Activated CD8-positive, alpha-beta memory T cell treated with anti-CD3 and anti-CD28 coated beads, Interleukin-2, amount 50 U/mL, for 48 hours (primary cell): ENCODE measurements around the gene TAL1.

Experiments
- DNase-seq: peaks from one replicate; pipeline ENCODE4 v3.0.0-alpha.2; 2020

The TAL1 gene

DNA sequence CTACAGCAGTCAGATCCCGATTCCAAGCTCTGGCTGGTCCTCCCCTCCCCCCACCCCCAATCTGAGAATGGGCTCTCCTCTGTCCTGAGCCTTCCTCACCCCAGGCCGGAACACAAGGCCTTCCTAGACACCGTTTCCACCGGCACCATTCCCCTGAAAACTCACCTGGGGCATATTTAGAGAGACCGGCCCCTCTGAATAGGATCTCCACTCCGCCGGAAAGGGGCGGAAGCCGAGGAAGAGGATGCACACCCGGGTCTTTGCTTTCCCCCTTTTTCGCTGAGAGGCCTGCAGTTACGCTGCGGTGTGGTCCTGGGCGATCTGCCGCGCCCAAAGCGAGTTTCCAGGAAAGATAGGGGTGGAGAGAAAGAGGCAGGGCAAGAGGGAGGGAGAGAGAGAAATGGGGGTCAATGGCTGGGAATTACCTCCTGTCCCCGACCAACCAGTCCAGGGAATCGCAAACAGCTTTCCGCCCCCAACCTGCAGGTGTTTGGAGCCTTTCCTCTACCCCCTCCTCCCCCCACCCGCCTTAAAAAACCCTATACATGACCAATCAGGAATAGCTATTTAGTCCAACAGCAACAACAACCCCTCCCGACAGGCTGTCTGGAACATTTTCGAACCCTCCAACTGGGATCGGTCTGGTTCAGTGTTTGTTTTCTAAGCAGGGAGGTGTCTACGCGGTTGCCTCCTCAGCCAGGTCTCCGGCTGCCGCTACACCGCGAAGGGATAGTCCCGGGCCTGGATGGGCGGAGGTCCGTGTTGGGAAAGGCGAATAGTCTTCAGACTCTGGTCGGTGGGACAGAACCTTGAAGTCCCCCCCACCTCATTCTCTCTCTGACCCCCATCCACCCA lies 2.8 kb downstream of the TAL1 start:
- no peak for DNase-seq

DNA sequence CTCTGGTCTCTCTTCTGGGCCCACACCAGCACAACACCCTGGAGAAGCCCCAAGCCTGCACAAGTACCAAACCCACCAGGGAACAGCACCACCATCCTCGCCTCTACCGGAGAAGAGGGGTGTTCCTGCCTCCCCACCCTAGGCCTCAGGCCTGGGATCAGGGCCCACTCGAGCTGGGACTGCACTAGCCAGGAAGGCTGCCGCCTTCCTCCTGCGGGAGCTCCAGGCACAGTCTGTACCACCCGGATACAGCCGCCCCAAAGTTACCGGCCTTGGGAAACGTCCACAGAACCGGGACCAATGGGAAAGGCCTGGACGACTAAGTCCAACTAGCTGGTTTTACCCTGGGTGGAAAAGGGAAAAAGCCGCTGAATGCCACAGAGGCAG lies 3.4 kb downstream of the TAL1 start:
- no peak for DNase-seq

DNA sequence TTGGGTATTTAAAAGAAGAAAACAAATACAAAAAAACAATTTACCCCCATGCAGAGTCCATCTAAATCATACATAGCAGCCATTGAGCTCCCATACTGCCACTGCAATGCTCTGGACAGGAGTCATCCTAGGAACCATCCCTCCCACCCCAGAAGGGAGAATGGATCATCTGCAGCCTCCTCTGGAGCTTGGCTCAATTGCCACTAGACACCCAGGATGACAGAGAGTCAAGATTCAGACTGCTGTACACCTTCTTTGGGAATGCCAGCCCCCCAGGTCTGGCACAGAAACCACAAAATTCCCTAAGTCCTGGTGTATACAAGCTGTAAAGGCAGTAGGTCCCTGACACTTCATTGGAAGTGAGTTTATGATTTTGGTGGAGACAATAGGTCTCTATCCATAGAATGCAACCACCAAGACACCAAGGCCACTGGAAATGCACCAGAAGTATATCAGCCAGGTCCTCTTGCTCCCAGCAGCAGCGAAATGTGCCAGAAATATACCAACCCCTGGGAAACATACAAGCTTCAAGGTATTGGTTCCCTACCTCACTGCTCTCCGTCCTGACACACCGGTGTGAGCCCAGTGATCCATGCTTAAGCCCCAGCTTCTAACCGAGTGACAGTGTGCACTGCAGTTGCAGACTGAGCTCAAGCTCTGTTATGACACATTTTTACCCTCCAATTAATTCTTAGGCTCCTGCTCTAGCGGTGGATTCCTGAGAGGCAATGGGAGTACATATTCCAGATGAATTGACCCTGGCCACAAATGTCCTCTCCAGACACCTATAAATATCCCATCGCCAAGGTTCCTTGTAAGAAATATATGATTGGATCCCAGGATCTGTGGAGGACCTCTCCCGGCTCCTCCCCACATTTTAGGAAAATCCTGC lies 4.4 kb downstream of the TAL1 start:
- DNase-seq: no peak

DNA sequence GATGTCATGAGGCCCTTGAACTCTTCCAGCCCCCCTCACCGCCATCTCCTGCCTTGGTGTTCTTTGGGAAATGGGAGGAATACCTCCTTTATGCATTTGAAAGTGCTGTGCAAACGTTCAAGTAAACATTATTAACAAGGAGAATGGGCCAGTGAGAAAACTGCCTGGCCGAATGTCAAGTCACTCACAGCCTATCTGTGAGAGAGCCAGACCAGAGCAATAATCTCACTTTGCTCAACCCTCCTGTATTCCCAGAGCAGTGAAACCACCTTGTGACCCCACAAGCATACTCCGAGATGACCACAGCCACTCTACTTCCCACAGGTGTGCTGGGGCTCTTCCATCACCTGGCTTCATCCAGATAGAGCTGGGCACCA lies 5.2 kb downstream of the TAL1 start:
- DNase-seq: no peak

DNA sequence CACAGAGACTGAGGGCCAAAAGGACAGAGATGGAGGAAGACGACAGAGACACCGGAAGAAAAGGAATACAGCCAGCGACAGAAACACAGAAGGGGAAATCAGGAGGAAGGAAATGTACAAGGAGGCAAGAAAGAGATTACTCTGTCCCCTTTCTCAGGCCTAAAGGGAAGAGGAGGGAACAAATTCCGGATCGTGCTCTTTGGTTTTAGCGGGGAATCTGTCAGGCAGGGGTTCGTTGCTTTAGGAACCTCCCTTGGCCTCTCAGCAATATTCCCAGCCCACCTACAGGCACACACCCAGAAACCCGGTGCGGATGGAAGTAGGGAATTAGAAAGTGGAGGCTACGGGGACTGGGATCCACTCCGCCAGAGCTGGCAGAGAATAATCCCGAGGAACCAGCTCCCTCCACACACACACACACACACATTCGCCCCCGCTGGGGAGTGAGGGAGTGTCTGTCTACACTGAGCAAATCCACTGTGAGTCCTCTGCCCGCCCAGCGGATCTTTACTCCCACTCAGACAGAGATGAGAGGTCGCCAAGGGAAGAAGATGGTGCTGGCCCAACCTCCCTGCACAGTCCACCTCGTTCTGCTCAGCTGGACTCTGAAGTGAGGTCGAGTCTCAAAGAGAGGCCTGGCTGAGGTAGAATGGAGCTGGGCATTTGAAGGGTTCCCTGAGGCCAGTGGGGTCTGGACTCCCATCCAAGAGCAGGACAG lies 5.7 kb downstream of the TAL1 start:
- DNase-seq: no peak

DNA sequence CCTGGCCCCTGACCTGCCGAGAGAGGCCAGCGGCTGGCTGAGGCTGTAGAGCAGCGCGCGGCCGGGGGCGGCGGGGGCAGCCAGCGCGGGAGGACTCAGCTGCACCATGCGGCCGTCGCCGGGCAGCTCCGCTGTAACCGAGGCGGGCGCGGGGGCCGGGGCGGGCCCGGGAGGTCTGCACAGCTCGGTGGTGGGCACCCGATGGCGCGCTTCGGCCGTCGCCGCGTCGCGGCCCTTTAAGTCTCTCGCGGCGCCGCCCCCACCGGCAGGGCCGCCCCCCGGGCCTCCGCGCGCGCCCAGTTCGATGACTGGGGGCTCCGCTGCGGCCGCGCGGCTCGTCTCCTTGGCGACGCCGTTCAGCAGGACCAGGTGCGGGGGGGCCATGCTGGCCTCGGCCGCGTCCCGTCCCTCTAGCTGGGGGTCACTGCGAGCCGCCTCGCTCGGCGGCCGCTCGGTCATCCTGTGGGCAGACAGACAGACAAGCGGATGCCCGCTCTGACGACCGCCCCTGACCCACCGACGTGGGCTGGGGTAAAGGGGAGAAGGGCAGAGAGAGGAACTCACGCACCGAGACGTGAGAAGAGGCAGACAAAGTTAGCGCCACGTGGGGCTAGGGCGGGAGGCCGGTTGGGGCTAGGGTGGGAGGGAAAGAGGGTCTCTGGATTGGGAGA lies 6.5 kb downstream of the TAL1 start:
- DNase-seq: peak; percentile 52

DNA sequence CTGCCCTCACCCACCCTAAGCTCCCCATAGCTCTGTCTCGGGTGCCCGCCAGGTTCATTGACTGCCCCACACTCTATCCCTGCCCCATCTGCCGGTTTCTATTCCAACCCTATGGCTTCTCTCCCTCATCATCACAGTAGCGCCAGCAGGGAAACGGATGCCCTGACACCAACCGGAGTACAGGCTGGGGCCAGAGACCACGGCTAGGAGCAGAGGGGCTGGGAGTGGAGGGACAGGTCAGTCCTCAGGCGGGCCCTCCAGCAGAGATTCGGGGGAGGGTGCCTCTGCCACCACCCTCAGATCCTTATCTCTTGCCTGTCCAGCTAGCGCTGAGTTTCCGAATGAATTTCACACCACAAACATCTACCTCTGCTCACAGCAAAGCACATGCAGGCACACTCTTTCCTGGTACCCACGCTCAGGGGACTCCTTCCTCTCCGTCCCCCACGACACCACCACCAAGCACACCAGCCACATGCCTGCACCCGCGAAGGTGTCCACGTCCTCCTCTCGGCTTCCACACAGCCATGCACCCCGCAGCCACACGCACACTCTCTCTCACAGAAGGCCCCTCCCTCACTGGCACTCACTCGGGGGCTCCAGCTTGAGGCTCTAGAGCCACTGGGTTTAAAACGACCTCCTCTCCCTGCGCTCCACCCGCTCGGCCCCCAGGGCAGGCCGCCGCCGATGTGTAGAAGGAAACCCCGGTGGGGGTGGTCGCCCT lies 7.2 kb downstream of the TAL1 start:
- peak; percentile 54 for DNase-seq

DNA sequence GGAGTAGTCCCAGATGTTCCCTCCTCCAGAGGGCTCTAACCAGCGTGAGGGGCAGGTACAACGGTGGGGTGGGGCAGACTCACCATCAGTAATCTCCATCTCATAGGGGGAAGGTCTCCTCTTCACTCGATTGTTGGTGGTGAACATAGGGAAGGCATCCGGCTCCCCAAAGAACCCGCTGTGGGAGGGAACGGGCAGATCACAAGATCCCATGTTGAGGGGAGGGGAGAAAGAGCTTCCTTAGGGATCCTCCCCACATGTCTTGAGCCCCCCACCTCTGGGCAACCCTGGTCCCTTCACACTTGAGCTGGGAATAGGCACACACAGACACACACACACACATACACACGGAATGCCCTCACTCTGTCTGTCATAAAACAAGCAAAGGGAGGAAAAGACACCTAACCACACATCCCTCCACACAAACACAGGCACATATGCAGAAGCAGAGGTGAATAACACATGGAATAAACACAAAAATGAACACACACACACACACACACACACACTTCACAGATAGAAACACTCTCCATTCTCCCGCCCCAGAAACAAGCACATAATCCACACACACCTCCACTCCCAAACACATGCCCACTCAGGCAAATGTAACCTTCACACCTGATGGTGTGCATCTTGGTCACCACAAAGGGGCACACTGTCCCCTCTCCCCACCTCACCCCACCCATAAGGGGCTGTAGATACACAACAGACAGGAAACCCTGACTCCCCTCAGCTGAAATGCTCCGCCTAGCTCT lies 7.9 kb downstream of the TAL1 start:
- DNase-seq: no peak

DNA sequence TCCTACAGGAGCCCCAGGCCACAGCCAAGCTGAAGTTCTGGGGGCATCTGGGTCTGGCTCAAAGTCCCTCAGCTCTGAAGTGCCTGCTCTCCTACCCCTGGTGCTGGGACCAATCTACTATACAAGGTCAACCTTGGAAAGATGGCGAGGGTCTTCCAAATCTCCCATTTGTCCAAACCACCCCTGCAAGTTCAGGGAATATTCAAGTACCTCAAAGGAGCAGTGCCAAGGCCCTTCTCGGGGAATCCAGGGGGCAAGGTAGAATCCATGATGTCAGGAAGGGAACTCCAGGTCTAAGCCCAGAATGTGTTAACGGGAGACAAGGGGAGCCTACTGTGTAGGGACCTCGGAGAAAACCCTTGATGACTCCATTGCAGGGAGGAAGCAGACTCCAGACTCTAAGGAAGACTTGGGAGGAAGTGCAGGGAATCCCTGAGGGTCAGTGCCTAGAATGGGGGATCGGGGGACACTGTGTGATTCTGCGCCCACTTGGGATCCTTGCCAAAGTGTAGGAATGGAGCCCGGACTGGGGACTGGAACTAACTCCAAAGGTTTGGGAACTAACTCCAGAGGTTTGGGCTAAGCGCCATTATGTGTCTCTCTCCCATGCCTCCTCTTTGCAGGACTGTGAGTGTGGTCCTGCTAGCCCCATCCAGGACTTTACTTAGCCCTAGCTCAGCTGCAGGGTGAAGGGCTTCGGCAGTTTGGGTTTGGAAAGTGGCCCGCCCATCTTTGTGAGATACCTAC lies 8.7 kb downstream of the TAL1 start:
- DNase-seq: no peak

DNA sequence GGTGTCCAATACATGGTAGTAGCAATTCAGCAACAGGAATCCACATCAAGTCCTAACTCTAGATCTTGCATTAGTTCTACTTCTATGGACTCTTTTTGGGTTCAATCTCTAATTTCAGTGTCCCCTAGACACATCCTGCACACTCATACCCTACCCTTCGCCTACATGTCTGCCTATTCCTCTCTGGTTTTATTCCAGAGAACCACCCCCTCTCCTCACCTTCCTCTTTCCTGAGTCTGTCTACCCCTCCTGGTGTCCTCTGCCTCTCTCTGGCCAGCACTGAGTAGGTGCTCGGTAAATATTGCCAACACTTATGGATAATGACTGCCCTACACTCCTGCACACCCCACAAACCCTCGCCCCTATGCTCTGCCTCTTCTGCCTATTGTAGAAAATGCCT lies 9.5 kb downstream of the TAL1 start:
- no peak for DNase-seq

DNA sequence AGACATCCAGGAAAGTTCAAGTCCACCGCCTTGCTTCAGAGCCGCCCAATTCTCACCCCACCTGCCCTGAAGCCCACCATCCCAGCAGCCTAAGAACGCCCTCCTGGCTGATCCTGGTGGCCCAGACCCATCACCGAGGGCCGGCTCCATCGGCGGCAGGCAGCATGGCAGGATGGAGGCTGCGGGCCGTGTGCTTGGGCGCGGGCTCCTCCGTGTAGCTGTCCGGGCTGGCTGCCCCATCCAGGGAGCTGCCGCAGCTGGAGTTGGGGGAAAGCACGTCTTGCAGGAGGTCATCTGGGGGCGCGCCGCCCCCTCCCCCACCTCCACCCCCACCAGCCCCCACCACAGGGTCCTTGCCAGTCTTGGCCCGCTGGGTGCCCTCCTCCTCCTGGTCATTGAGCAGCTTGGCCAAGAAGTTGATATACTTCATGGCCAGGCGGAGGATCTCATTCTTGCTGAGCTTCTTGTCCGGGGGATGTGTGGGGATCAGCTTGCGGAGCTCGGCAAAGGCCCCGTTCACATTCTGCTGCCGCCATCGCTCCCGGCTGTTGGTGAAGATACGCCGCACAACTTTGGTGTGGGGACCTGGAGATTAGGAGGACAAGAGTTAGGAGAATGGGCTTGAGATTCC lies 12.3 kb downstream of the TAL1 start:
- DNase-seq: no peak

DNA sequence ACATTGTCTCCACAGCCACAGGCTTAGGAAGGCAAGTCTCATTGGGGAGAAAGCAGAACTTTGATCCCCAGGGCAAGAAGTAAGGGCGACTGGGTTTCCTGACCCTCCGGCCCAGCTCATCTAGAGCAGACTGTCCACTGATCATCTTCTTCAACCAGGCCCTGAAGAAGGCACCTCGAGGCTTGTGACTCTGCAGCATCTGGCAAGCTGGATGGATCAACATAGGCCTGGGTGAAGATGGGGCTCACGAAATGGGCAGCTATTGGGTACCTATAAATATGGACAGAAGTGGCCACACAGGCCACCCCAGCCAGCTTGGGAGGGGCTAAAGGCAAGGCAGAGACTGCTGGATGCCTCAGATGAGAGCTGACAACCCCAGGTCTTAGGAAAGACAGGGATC lies 13.0 kb downstream of the TAL1 start:
- no peak for DNase-seq

DNA sequence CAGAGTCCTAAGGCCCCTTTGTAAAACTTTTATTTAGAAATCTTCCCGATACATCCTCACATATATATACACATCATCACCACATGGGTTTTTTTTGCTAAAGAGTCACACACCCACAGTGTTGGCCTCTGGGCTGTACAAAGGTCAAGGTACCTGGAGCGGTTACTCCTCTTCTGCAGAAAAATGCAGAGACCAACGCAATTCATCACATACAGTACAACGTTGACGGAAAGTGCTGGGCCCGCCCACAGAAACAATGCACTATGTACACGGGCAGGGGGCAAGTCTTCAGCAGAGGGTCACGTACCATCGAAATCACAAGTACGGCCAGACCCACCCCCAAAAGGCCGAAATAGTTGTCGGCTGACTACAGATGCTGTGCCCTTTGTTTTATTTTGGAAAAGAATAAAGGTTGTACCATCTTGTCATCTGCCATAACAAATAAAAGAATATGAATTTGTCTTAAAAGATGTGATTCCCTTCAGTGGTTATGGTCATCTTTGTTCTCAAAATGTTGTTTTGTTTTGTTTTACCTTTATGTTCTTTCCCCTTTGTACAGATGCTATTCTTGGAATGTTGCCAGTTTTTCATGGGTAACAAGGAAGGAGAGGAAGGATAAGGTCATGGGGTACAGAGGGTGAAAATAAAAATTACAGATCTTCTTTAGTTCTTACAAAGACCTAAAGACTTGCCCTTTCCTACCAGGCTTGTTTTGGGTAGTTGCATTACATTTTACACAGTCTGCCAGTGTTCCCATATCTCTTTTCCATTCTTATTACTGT lies 15.6 kb downstream of the TAL1 start:
- no peak for DNase-seq

DNA sequence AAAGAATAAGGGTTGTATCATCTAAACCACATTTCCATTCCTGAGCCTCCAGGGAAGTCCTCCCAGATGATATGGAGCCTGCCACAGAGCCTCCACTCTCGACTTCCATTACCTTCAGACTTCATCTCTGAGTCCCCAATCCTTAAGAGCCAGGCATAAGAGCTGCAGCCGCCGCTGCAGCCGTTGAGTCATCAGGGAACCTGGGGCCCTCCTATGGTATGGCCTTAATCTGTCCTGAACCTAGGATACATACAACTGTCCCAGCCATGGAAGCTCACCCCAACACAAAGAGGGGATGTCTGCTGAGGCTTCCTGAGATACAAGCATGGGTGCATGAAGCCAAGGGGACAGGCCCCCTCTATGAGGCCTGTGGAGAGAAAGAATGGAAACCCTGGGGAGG lies 16.3 kb downstream of the TAL1 start:
- DNase-seq: no peak

DNA sequence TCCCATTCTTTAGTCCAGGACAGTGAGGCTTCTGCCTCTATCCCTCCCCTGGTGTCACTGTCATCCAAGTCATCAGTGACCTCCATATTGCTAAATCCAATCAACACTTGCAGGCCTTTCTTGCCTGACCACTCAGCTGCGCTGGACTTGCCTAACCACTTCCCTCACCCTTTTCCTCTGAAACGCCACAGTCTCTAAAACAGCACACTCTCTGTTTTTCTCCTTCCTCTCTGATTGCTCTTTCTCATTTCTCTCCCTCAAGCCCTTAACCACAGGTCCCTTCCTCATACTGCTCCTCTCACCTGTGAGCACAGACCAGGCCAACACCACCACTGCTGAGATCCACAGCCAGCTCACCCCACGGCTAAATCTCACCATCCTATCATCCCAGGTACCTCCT lies 17.5 kb downstream of the TAL1 start:
- DNase-seq: no peak

DNA sequence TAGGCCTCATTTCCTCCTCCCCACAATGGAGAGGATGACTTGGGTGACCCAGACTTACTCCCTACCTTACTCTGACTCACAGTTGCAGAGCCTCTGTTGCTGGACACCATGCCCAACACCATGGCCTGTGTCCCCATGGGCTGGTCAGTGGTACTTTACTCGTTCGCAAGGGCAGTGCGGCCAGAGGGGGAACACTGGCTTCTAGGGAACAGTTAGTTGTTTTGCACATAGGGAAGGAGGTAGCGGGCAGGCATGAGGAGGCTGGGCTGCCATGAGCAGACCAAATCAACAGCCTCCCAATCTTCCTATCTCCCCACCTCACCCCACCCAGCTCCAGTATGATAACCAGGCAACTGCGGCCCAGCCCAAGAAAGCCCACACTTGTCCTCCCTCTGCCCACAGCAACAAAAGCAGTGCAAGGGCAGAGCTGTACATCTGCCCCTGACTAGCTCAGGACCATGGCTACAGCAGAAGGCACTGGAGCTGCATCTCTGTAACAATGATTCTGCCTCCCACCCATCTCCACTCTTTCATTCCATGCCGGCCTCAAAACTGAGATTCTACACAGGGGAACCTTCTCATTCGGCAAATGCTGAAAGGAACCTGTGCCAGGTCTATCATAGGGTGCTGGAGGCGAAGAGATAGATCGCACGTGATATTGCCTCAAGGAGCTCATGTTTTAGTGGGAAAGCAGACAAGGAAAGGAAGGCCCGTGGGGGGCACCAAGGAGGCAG lies 18.6 kb downstream of the TAL1 start:
- DNase-seq: no peak

DNA sequence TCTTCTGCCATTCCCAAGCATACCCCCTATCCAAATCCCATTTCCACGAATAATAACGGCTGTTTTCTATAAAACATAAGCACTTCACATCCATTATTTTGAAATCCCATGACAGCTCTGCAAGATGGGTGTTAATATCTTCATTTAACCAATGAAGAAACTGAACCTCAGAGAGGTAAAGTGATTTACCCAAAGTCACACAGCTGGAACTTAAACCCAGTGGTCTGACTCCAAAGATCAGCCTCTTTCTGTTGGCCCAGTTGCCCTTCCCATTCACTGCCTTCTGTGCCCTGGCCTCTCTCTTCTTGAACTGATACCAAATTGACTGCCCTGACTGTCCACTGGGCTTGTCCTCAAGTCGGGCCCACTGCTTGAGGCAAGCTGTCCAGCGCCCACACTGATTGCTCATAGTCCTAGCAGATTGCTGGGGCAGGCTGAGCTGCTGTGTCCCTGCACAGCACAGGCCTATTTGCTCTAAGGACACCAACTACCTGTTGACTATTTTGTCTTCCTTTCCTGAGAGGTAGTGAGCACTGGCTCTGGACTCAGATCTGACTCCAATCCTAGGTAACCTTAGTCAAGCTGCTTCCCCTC lies 19.3 kb downstream of the TAL1 start:
- no peak for DNase-seq

DNA sequence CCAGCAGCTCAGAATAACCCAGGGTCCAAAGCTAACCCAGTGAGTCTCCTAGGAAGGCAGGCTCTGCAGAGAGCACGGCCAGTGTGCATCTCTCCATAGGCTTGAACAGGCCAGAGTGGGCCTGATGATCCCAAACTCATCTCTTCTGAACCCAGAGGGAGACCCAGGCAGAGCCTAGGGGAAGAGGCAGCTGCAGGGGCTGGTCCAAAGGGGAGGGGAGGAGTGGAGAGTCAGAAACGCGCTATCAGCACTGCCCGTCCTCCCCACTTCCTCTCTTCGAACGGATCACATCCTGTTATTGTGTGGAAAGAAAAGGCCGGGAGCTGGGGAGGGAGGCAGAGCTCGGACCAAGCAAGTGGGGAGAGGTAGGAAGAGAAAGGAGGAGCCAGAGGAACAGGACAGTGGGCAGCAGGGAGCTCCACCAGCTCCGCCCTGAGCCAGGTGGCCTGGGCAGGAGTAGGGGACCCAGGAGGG lies 20.2 kb downstream of the TAL1 start:
- DNase-seq: no peak
